ENCODE data around the gene RALGAPA2.

RALGAPA2 gene

GRCh38 chr20:20491110-20491783 lies 221.2 kb downstream of the RALGAPA2 start:
- no peak for DNase-seq

GRCh38 chr20:20490673-20491072 lies 221.8 kb downstream of the RALGAPA2 start:
- no peak for DNase-seq

GRCh38 chr20:20489648-20490341 lies 222.6 kb downstream of the RALGAPA2 start:
- no peak for DNase-seq

- DNase-seq, result no peak
Measured at GRCh38 chr20:20489054-20489453, 223.4 kb downstream of the RALGAPA2 start.

- DNase-seq, result no peak
Measured at GRCh38 chr20:20488388-20488787, 224.1 kb downstream of the RALGAPA2 start.

- DNase-seq, result no peak
Measured at GRCh38 chr20:20487811-20488210, 224.6 kb downstream of the RALGAPA2 start.

GRCh38 chr20:20483328-20483727 lies 229.1 kb downstream of the RALGAPA2 start:
- DNase-seq, result no peak

- no peak for DNase-seq
Measured at GRCh38 chr20:20482453-20482852, 230.0 kb downstream of the RALGAPA2 start.

- DNase-seq, result no peak
Measured at GRCh38 chr20:20480689-20481088, 231.8 kb downstream of the RALGAPA2 start.

GRCh38 chr20:20480126-20480525 lies 232.3 kb downstream of the RALGAPA2 start:
- no peak for DNase-seq

GRCh38 chr20:20477444-20478041 lies 234.9 kb downstream of the RALGAPA2 start:
- DNase-seq, result no peak

- DNase-seq, result no peak
Measured at GRCh38 chr20:20476504-20476903, 235.9 kb downstream of the RALGAPA2 start.

- DNase-seq, result no peak
Measured at GRCh38 chr20:20473657-20474056, 238.8 kb downstream of the RALGAPA2 start.

GRCh38 chr20:20472684-20473274 lies 239.7 kb downstream of the RALGAPA2 start:
- no peak for DNase-seq

GRCh38 chr20:20466341-20466879 lies 246.0 kb downstream of the RALGAPA2 start:
- DNase-seq, result no peak

- DNase-seq, result no peak
Measured at GRCh38 chr20:20465252-20465651, 247.2 kb downstream of the RALGAPA2 start.

- no peak for DNase-seq
Measured at GRCh38 chr20:20463933-20464374, 248.5 kb downstream of the RALGAPA2 start.

GRCh38 chr20:20462185-20462584 lies 250.3 kb downstream of the RALGAPA2 start:
- no peak for DNase-seq

- DNase-seq, result no peak
Measured at GRCh38 chr20:20461551-20461950, 250.9 kb downstream of the RALGAPA2 start.

GRCh38 chr20:20459726-20460125 lies 252.7 kb downstream of the RALGAPA2 start:
- DNase-seq, result no peak

GRCh38 chr20:20457392-20458126 lies 254.9 kb downstream of the RALGAPA2 start:
- no peak for DNase-seq

- no peak for DNase-seq
Measured at GRCh38 chr20:20456741-20457140, 255.7 kb downstream of the RALGAPA2 start.

- DNase-seq, result peak; percentile 62
Measured at GRCh38 chr20:20455926-20456325, 256.5 kb downstream of the RALGAPA2 start.

Data from NCI-H1436 treated with DMSO at 0.1 percent for 48 hours (cell line).